H9 (cell line): ENCODE data around the gene SCP2D1. TPM values are rescaled to one million over a fixed set of nuclear protein-coding genes. Genes with fewer than 3 reads are reported as not detected.

ENCODE experiments used
- DNase-seq: peaks from one replicate; pipeline ENCODE4 v3.0.0-alpha.2; 2017
- H2AFZ ChIP-seq: one replicate; pipeline ENCODE4 v1.6.1; 2013; ENCODE audit warnings: mild to moderate bottlenecking, low read length, control low read depth, moderate library complexity
- H2AK5ac ChIP-seq: 2 replicates; pipeline ENCODE4 v1.6.1; 2013; ENCODE audit warnings: low read length, control low read depth, mixed read lengths; ENCODE audit not compliant: insufficient read length
- H2BK120ac ChIP-seq: one replicate; pipeline ENCODE4 v1.6.1; 2013; ENCODE audit warnings: low read depth, mild to moderate bottlenecking, low read length, control low read depth, inconsistent platforms; ENCODE audit not compliant: poor library complexity, severe bottlenecking
- H2BK12ac ChIP-seq: 2 replicates; pipeline ENCODE4 v1.6.1; 2013; ENCODE audit warnings: low read length, control low read depth, mixed read lengths, low read depth; ENCODE audit not compliant: insufficient read length
- H2BK15ac ChIP-seq: 2 replicates; pipeline ENCODE4 v1.6.1; 2013; ENCODE audit warnings: low read depth, low read length, control low read depth
- H2BK20ac ChIP-seq: one replicate; pipeline ENCODE4 v1.6.1; 2013; ENCODE audit warnings: low read depth, mild to moderate bottlenecking, low read length, control low read depth, inconsistent platforms; ENCODE audit not compliant: poor library complexity, severe bottlenecking
- H2BK5ac ChIP-seq: 2 replicates; pipeline ENCODE4 v1.6.1; 2013; ENCODE audit warnings: low read length, control low read depth, mixed read lengths; ENCODE audit not compliant: insufficient read length
- H3K14ac ChIP-seq: 2 replicates; pipeline ENCODE4 v1.6.1; 2013; ENCODE audit warnings: low read length, control low read depth; ENCODE audit not compliant: insufficient read depth
- H3K18ac ChIP-seq: 2 replicates; pipeline ENCODE4 v1.6.1; 2013; ENCODE audit warnings: low read depth, mild to moderate bottlenecking, mixed read lengths, low read length, control low read depth; ENCODE audit not compliant: insufficient read length
- H3K23ac ChIP-seq: 2 replicates; pipeline ENCODE4 v1.6.1; 2013; ENCODE audit warnings: low read length, control low read depth, mixed read lengths, low read depth; ENCODE audit not compliant: insufficient read length
- H3K23me2 ChIP-seq: 2 replicates; pipeline ENCODE4 v1.6.1; 2013; ENCODE audit warnings: low read depth, mild to moderate bottlenecking, mixed read lengths, low read length, control low read depth; ENCODE audit not compliant: insufficient read length, poor library complexity, severe bottlenecking
- H3K27ac ChIP-seq: 2 replicates; pipeline ENCODE4 v1.5.1; 2013; ENCODE audit warnings: low read length, control low read depth, mixed read lengths, low read depth; ENCODE audit not compliant: insufficient read length
- H3K27me3 ChIP-seq: 2 replicates; pipeline ENCODE4 v1.6.1; 2013; ENCODE audit warnings: low read length, control low read depth, inconsistent platforms; ENCODE audit not compliant: insufficient read depth
- H3K4ac ChIP-seq: 2 replicates; pipeline ENCODE4 v1.6.1; 2013; ENCODE audit warnings: low read depth, mild to moderate bottlenecking, control low read depth, inconsistent platforms, low read length, moderate library complexity
- H3K4me1 ChIP-seq: 2 replicates; pipeline ENCODE4 v1.6.1; 2013; ENCODE audit warnings: low read length, control low read depth, inconsistent platforms; ENCODE audit not compliant: insufficient read depth
- H3K4me2 ChIP-seq: 2 replicates; pipeline ENCODE4 v1.6.1; 2013; ENCODE audit warnings: low read length, control low read depth, mixed read lengths; ENCODE audit not compliant: insufficient read length, insufficient read depth
- H3K56ac ChIP-seq: 2 replicates; pipeline ENCODE4 v1.6.1; 2013; ENCODE audit warnings: low read depth, mild to moderate bottlenecking, mixed read lengths, low read length, control low read depth; ENCODE audit not compliant: insufficient read length
- H3K79me1 ChIP-seq: 2 replicates; pipeline ENCODE4 v1.6.1; 2013; ENCODE audit warnings: low read depth, mild to moderate bottlenecking, moderate library complexity, low read length, control low read depth, inconsistent platforms; ENCODE audit not compliant: insufficient read depth, poor library complexity, severe bottlenecking
- H3K79me2 ChIP-seq: 2 replicates; pipeline ENCODE4 v1.6.1; 2013; ENCODE audit warnings: low read length, control low read depth, inconsistent platforms; ENCODE audit not compliant: insufficient read depth
- H3K9ac ChIP-seq: 2 replicates; pipeline ENCODE4 v1.6.1; 2013; ENCODE audit warnings: low read length, control low read depth, mixed read lengths; ENCODE audit not compliant: insufficient read length; ENCODE audit errors: extremely low read depth
- H3K9me3 ChIP-seq: one replicate; pipeline ENCODE4 v1.6.1; 2013; ENCODE audit warnings: low read depth, low read length, inconsistent platforms; ENCODE audit not compliant: control insufficient read depth
- H3T11ph ChIP-seq: one replicate; pipeline ENCODE4 v1.6.1; 2013; ENCODE audit warnings: mild to moderate bottlenecking, low read length, control low read depth, inconsistent platforms
- H4K20me1 ChIP-seq: one replicate; pipeline ENCODE4 v1.6.1; 2013; ENCODE audit not compliant: control insufficient read depth, insufficient read length, insufficient read depth
- H4K5ac ChIP-seq: 2 replicates; pipeline ENCODE4 v1.6.1; 2013; ENCODE audit warnings: low read depth, mild to moderate bottlenecking, mixed read lengths, low read length, control low read depth; ENCODE audit not compliant: insufficient read length
- H4K8ac ChIP-seq: replicated peaks from 2 replicates; pipeline ENCODE4 v1.6.1; 2013; ENCODE audit warnings: low read length, control low read depth, mixed read lengths, low read depth; ENCODE audit not compliant: insufficient read length
- H4K91ac ChIP-seq: 2 replicates; pipeline ENCODE4 v1.6.1; 2013; ENCODE audit warnings: low read depth, mild to moderate bottlenecking, moderate library complexity, mixed read lengths, low read length, control low read depth; ENCODE audit not compliant: insufficient read length
- H3K27ac Mint-ChIP-seq, 3 experiments: 2 replicates in 2 of 3; 3 replicates in 1 of 3; pipeline ENCODE4 v1.8.0; 2020 to 2021; ENCODE audit warnings: mixed read lengths in 3 of 3, mild to moderate bottlenecking in 1 of 3, moderate library complexity in 1 of 3
- H3K27me3 Mint-ChIP-seq: 2 replicates; pipeline ENCODE4 v1.8.0; 2021; ENCODE audit warnings: low read depth, mild to moderate bottlenecking, moderate library complexity, mixed read lengths
- H3K36me3 Mint-ChIP-seq, 3 experiments: 2 replicates in 2 of 3; 3 replicates in 1 of 3; pipeline ENCODE4 v1.8.0; 2020 to 2021; ENCODE audit warnings: low read depth in 3 of 3, mixed read lengths in 3 of 3; ENCODE audit not compliant: insufficient read depth in 1 of 3
- H3K4me1 Mint-ChIP-seq, 2 experiments: 2 replicates each; pipeline ENCODE4 v1.8.0; 2020; ENCODE audit warnings: mixed read lengths in 2 of 2
- H3K4me3 Mint-ChIP-seq, 2 experiments: 2 replicates in 1 of 2; 3 replicates in 1 of 2; pipeline ENCODE4 v1.8.0; 2020 to 2021; ENCODE audit warnings: mild to moderate bottlenecking in 2 of 2, mixed read lengths in 2 of 2, moderate library complexity in 1 of 2
- H3K9me3 Mint-ChIP-seq, 2 experiments: 2 replicates in 1 of 2; 3 replicates in 1 of 2; pipeline ENCODE4 v1.8.0; 2020; ENCODE audit warnings: mild to moderate bottlenecking in 2 of 2, mixed read lengths in 2 of 2, moderate library complexity in 1 of 2
- CTCF ChIP-seq: fragments of 200-600 bp; sonication (generic); conservative IDR thresholded peaks from 3 replicates; pipeline ENCODE4 v1.8.0; 2021; ENCODE audit warnings: antibody characterized with exemption, mild to moderate bottlenecking
- WGBS: extraction: QIAGEN DNeasy Blood & Tissue Kit; methylation state at CpG from one replicate; pipeline ENCODE4 v1.1.7; 2013; ENCODE audit warnings: missing lambda C conversion rate, low lambda C conversion rate, mixed read lengths; ENCODE audit not compliant: insufficient read length; ENCODE audit errors: extremely low coverage; 5-methylcytosine and 5-hydroxymethylcytosine counted together
- total RNA-seq: library from RNA; stranded (reverse); gene quantifications from 2 replicates; pipeline ENCODE4 v1.2.1, GENCODE V29; 2021

SCP2D1 gene
- total RNA-seq, 1 experiment from 2014 or later = not detected

GRCh38 chr20:18845017-18845416 lies 31.4 kb downstream of the SCP2D1 start:
- H4K5ac ChIP-seq = no peak overlapping the region
- no peak overlapping the region for H3K4ac ChIP-seq
- no peak overlapping the region for H3K14ac ChIP-seq
- no peak overlapping the region for H3T11ph ChIP-seq
- no peak for TF ChIP-seq CTCF
- H3K9me3 ChIP-seq = no peaks in the 10 kb centered on the region
- no peak overlapping the region for H3K9ac ChIP-seq
- H3K27me3 ChIP-seq = no peaks in the 10 kb centered on the region
- H2AFZ ChIP-seq = no peak overlapping the region
- H3K27me3 Mint-ChIP-seq = peaks cover 55% of the 10 kb centered on the region
- H3K4me3 Mint-ChIP-seq = no peak overlapping the region
- H3K9me3 Mint-ChIP-seq = no peaks in the 10 kb centered on the region; a peak in 1 of 5 replicates
- H2BK15ac ChIP-seq = no peak overlapping the region
- no peaks in the 10 kb centered on the region for H3K79me2 ChIP-seq
- H4K8ac ChIP-seq = no peak overlapping the region
- H2BK12ac ChIP-seq = no peak overlapping the region
- no peak overlapping the region for H3K4me2 ChIP-seq
- no peaks in the 10 kb centered on the region; a peak in 2 of 7 replicates for H3K36me3 Mint-ChIP-seq
- DNase-seq = peak; percentile 9
- H2BK20ac ChIP-seq = no peak overlapping the region
- no peak overlapping the region for H3K27ac Mint-ChIP-seq
- no peaks in the 10 kb centered on the region for H4K20me1 ChIP-seq
- WGBS = no CpG with 5 or more reads among the region's 5 CpGs
- H4K91ac ChIP-seq = no peak overlapping the region
- H2BK5ac ChIP-seq = no peak overlapping the region
- no peaks in the 10 kb centered on the region for H3K79me1 ChIP-seq
- no peak overlapping the region for H3K23ac ChIP-seq
- H3K56ac ChIP-seq = no peak overlapping the region
- no peaks in the 10 kb centered on the region; a peak in 3 of 4 replicates for H3K4me1 Mint-ChIP-seq
- no peaks in the 10 kb centered on the region for H3K4me1 ChIP-seq
- H3K27ac ChIP-seq = no peak overlapping the region
- no peaks in the 10 kb centered on the region for H3K23me2 ChIP-seq
- H3K18ac ChIP-seq = no peak overlapping the region
- H2AK5ac ChIP-seq = no peak overlapping the region
- H2BK120ac ChIP-seq = no peak overlapping the region
